Chondrocyte (in vitro differentiated cells): ENCODE results near the gene SEC16B. TPM values are rescaled to one million over a fixed set of nuclear protein-coding genes. Genes with fewer than 3 reads are reported as not detected.

Source experiments
- DNase-seq: peaks from one replicate; pipeline ENCODE4 v3.0.0; 2021; ENCODE audit warnings: mixed read lengths, low spot score
- H3K27ac Mint-ChIP-seq: one replicate; pipeline ENCODE4 v1.8.0; 2021; ENCODE audit warnings: mild to moderate bottlenecking, moderate library complexity, mixed read lengths; ENCODE audit not compliant: unreplicated experiment
- H3K27me3 Mint-ChIP-seq: 2 replicates; pipeline ENCODE4 v1.8.0; 2021; ENCODE audit warnings: low read depth, mixed read lengths
- H3K36me3 Mint-ChIP-seq: 2 replicates; pipeline ENCODE4 v1.8.0; 2021; ENCODE audit warnings: low read depth, mixed read lengths
- H3K4me1 Mint-ChIP-seq: 2 replicates; pipeline ENCODE4 v1.8.0; 2021; ENCODE audit warnings: low read depth, mild to moderate bottlenecking, mixed read lengths
- H3K4me3 Mint-ChIP-seq: one replicate; pipeline ENCODE4 v1.8.0; 2021; ENCODE audit warnings: mild to moderate bottlenecking, moderate library complexity, mixed read lengths; ENCODE audit not compliant: unreplicated experiment
- H3K9me3 Mint-ChIP-seq: 2 replicates; pipeline ENCODE4 v1.8.0; 2021; ENCODE audit warnings: low read depth, mixed read lengths
- CTCF ChIP-seq: fragments of 200-600 bp; sonication (generic); IDR thresholded peaks from 2 replicates; pipeline ENCODE4 v1.5.0; 2021; ENCODE audit warnings: antibody characterized with exemption, mild to moderate bottlenecking, moderate library complexity
- total RNA-seq: library from RNA; stranded (reverse); gene quantifications from 3 replicates; pipeline ENCODE4 v1.2.1, GENCODE V29; 2021

The SEC16B gene
- total RNA-seq, 1 donor from 2014 or later = 3.6 TPM

GRCh38 chr1:177952249-177952648 lies 17.6 kb downstream of the SEC16B start:
- Mint-ChIP-seq H3K27ac (no peak overlapping the region), H3K36me3 (peaks cover 7% of the 10 kb centered on the region), H3K27me3 (no peaks in the 10 kb centered on the region), H3K4me1 (peaks cover 2% of the 10 kb centered on the region), H3K9me3 (no peaks in the 10 kb centered on the region), H3K4me3 (no peak overlapping the region)
- DNase-seq = no peak
- no peak for TF ChIP-seq CTCF

GRCh38 chr1:177950506-177950905 lies 19.4 kb downstream of the SEC16B start:
- no peak overlapping the region for H3K27ac Mint-ChIP-seq
- TF ChIP-seq CTCF = no peak
- peaks cover 2% of the 10 kb centered on the region for H3K4me1 Mint-ChIP-seq
- H3K9me3 Mint-ChIP-seq = no peaks in the 10 kb centered on the region
- peaks cover 8% of the 10 kb centered on the region for H3K36me3 Mint-ChIP-seq
- H3K4me3 Mint-ChIP-seq = no peak overlapping the region
- no peaks in the 10 kb centered on the region for H3K27me3 Mint-ChIP-seq
- no peak for DNase-seq

GRCh38 chr1:177948336-177948972 lies 21.4 kb downstream of the SEC16B start:
- peaks cover 9% of the 10 kb centered on the region for H3K36me3 Mint-ChIP-seq
- no peak for DNase-seq
- H3K27me3 Mint-ChIP-seq = no peaks in the 10 kb centered on the region
- no peak overlapping the region for H3K4me3 Mint-ChIP-seq
- no peaks in the 10 kb centered on the region for H3K9me3 Mint-ChIP-seq
- no peak overlapping the region for H3K27ac Mint-ChIP-seq
- peak; percentile 89 for TF ChIP-seq CTCF
- H3K4me1 Mint-ChIP-seq = peaks cover 2% of the 10 kb centered on the region

GRCh38 chr1:177947623-177948022 lies 22.2 kb downstream of the SEC16B start:
- Mint-ChIP-seq H3K4me1 (peaks cover 2% of the 10 kb centered on the region), H3K27ac (no peak overlapping the region), H3K36me3 (peaks cover 9% of the 10 kb centered on the region), H3K27me3 (no peaks in the 10 kb centered on the region), H3K9me3 (no peaks in the 10 kb centered on the region), H3K4me3 (no peak overlapping the region)
- no peak for TF ChIP-seq CTCF
- DNase-seq = no peak

GRCh38 chr1:177945943-177946650 lies 23.8 kb downstream of the SEC16B start:
- H3K27me3 Mint-ChIP-seq = no peaks in the 10 kb centered on the region
- peak; percentile 91 for TF ChIP-seq CTCF
- H3K27ac Mint-ChIP-seq = no peak overlapping the region
- no peaks in the 10 kb centered on the region for H3K9me3 Mint-ChIP-seq
- H3K4me1 Mint-ChIP-seq = peaks cover 2% of the 10 kb centered on the region
- H3K36me3 Mint-ChIP-seq = peaks cover 11% of the 10 kb centered on the region
- DNase-seq = no peak
- H3K4me3 Mint-ChIP-seq = no peak overlapping the region
